Left kidney (tissue), 2 donors: ENCODE data around the gene PUS3. TPM values are rescaled to one million over a fixed set of nuclear protein-coding genes. Genes with fewer than 3 reads are reported as not detected.
"Not testable (repeated sequence)": the region's sequence is repeated elsewhere in the genome, so short reads cannot be mapped to it uniquely, and the experiment has no call there.

ENCODE experiments used
- DNase-seq: peaks from one replicate; pipeline ENCODE4 v3.0.0-alpha.2; 2013
- polyA plus RNA-seq: library from polyadenylated mRNA; unstranded; fragments of 120-200 nt; gene quantifications from one replicate; pipeline ENCODE4 v1.2.1, GENCODE V29; 2013; ENCODE audit not compliant: insufficient read length

The PUS3 gene
- polyA plus RNA-seq, 1 donor: 20.0 TPM

GRCh38 chr11:125871391-125872137 is 31.4 kb downstream of the PUS3 start:
- DNase-seq: no peak

DNA sequence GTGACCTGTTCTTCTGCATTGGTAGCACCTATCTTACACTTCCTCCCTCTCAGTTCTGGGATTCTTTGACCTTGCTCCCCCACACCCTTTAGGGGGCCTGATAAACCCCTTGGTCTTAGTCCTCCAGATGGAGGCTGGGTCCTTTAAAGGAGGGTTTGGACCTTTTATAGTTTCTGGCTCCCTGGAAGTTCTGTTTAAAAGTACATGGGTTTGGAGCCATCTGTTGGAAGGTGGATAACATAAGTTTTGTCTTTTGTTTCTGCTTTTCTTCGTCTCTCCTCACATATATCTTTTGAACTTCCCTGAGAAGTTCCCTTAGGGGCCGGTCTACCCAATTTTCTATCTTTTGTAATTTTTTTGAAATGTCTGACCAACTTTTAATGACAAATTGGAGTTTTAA is 33.5 kb downstream of the PUS3 start:
- DNase-seq: no peak

- DNase-seq: not testable (repeated sequence)
These were observed 37.7 kb downstream of the PUS3 start for GRCh38 chr11:125865354-125865753.

DNA sequence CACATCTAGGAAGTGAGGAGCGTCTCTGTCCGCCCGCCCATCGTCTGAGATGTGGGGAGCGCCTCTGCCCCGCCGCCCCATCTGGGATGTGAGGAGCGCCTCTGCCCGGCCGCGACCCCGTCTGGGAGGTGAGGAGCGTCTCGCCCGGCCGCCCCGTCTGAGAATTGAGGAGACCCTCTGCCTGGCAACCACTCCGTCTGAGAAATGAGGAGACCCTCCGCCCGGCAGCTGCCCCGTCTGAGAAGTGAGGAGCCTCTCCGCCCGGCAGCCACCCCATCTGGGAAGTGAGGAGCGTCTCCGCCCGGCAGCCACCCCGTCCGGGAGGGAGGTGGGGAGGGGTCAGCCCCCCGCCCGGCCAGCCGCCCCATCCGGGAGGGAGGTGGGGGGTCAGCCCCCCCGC is 40.2 kb downstream of the PUS3 start:
- DNase-seq: not testable (repeated sequence)

- DNase-seq: not testable (repeated sequence)
These were observed 45.3 kb downstream of the PUS3 start for GRCh38 chr11:125857670-125858069.

GRCh38 chr11:125846188-125846587 is 56.8 kb downstream of the PUS3 start:
- DNase-seq: no peak

Other genes starting within 250 kb of the PUS3 start
- 1.4 TPM for gene ACRV1, start 222.4 kb downstream of the PUS3 start, polyA plus RNA-seq
- gene PATE1, start 156.9 kb downstream of the PUS3 start, polyA plus RNA-seq: 0.12 TPM
- gene PATE2, start 124.4 kb downstream of the PUS3 start, polyA plus RNA-seq: 0.25 TPM
- 0.10 TPM for gene PATE3, start 115.1 kb downstream of the PUS3 start, polyA plus RNA-seq
- gene PATE4, start 69.9 kb downstream of the PUS3 start, polyA plus RNA-seq: 0.20 TPM
- gene HYLS1, start 15.5 kb downstream of the PUS3 start, polyA plus RNA-seq: 15.3 TPM
- gene DDX25, start 1.3 kb upstream of the PUS3 start, polyA plus RNA-seq: 8.5 TPM
- gene VSIG10L2, start 42.8 kb upstream of the PUS3 start, polyA plus RNA-seq: not detected
- 30.9 TPM for gene CDON, start 159.7 kb upstream of the PUS3 start, polyA plus RNA-seq